Measurements from ENCODE around the gene PUS10. TPM values are rescaled to one million over a fixed set of nuclear protein-coding genes. Genes with fewer than 3 reads are reported as not detected.

PUS10 gene
- total and polyA plus RNA-seq, 2 of the 8 experiments (the other 6 are each of a cell fraction or from before 2014, with no cell fraction given), result 1.3 to 3.1 TPM

DNA sequence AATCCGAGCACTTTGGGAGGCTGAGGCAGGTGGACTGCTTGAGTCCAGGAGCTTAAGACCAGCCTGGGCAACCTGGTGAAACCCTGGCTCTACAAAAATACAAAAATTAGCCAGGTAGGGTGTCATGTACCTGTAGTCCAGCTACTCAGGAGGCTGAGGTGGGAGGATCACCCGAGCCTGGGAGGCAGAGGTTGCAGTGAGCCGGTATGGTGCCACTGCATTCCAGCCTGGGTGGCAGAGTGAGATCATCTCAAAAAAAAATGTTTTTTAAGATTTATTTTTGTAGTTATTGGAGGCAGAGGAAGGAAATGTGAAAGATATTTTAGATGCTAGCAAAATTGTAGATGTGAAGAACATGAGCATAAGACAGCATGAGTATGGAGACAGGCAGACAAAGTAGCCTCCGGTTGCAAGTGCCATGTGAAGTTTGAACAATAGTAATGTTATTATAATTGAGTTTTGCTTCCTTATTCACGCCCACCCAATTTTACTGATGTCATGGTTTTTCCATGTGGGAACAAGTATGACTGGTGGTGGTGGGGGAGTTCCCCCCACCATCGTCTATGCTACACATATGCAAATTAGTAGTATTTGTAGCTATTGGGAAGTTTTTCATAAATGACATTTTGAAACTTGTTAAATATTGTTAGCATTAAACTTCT lies 118.7 kb downstream of the PUS10 start (continued):
- TF ChIP-seq RBBP5 (IDR thresholded peaks at IDR 0.05; ENCODE audit: borderline replicate concordance, low read depth, low read length), result no peak
- TF ChIP-seq POU5F1 (IDR thresholded peaks at IDR 0.05; ENCODE audit: low read depth, low read length), result no peak
- TF ChIP-seq TAF1 (IDR thresholded peaks at IDR 0.05; ENCODE audit: low read depth, low read length), result no peak
